Measurements from ENCODE around the gene CNKSR3. TPM values are rescaled to one million over a fixed set of nuclear protein-coding genes. Genes with fewer than 3 reads are reported as not detected.
A peak's percentile ranks its signal among the peaks of the same experiment; 100 is the strongest.

The CNKSR3 gene
- total and polyA plus RNA-seq, 8 donors, result 1.2 to 40.0 (median 6.2) TPM

- Histone ChIP-seq H3K4me1 (peaks cover 0 to 18% (median 0%) of the 10 kb centered on the region in 4 donors), H3K9me3 (no peaks in the 10 kb centered on the region), H3K36me3 (no peaks in the 10 kb centered on the region), H3K27ac (no peak overlapping the region), H3K27me3 (no peaks in the 10 kb centered on the region), H3K4me3 (no peak overlapping the region)
- intact Hi-C loops (cut with DNase I; ENCODE audit: low total_unique reads), result no loop called here
- peak in 1 of 2 donors; percentile 46 for DNase-seq
- WGBS, 5 donors, result 47 to 60% (median 52%) methylated on average over 10 of the region's 10 CpGs
- TF ChIP-seq EP300 (IDR thresholded peaks at IDR 0.05), result no peak
- no peak for TF ChIP-seq POLR2AphosphoS5 (IDR thresholded peaks at IDR 0.05)
- no peak for TF ChIP-seq CTCF (IDR thresholded peaks at IDR 0.05)
- no peak for TF ChIP-seq POLR2A (IDR thresholded peaks at IDR 0.05)
Observed at GRCh38 chr6:154359161-154359574, 151.3 kb downstream of the CNKSR3 start.

GRCh38 chr6:154358019-154358545 is 152.4 kb downstream of the CNKSR3 start:
- intact Hi-C loops (cut with DNase I; ENCODE audit: low total_unique reads), result no loop called here
- H3K27ac ChIP-seq, result no peak overlapping the region
- DNase-seq, result no peak
- no peaks in the 10 kb centered on the region for H3K9me3 ChIP-seq
- H3K27me3 ChIP-seq, result no peaks in the 10 kb centered on the region
- TF ChIP-seq EP300 (IDR thresholded peaks at IDR 0.05) (no peak), POLR2AphosphoS5 (IDR thresholded peaks at IDR 0.05) (no peak), POLR2A (IDR thresholded peaks at IDR 0.05) (no peak), CTCF (IDR thresholded peaks at IDR 0.05) (no peak)
- peaks cover 0 to 18% (median 0%) of the 10 kb centered on the region in 4 donors for H3K4me1 ChIP-seq
- no peak overlapping the region for H3K4me3 ChIP-seq
- H3K36me3 ChIP-seq, result no peaks in the 10 kb centered on the region
- 85 to 92% (median 89%) methylated on average over 5 of the region's 5 CpGs for whole genome bisulfite sequencing, 5 donors

GRCh38 chr6:154356690-154357089 is 153.8 kb downstream of the CNKSR3 start, which contains the start of gene IPCEF1:
IPCEF1 (minus strand) TSS chr6:154356803; CDS start chr6:154265947, 90,856 bp downstream.
- peaks cover 0 to 18% (median 0%) of the 10 kb centered on the region in 4 donors for H3K4me1 ChIP-seq
- H3K36me3 ChIP-seq, result no peaks in the 10 kb centered on the region
- no peaks in the 10 kb centered on the region for H3K27me3 ChIP-seq
- H3K27ac ChIP-seq, result peak within 1 kb of the TSS in 3 of 5 donors; percentile 4 to 64 (median 41)
- 73 to 81% (median 79%) methylated on average over 3 of the region's 3 CpGs for WGBS, 5 donors
- peak in 1 of 2 donors; percentile 16 for DNase-seq
- no peak within 1 kb of the TSS for H3K4me3 ChIP-seq
- no peak for TF ChIP-seq POLR2AphosphoS5 (IDR thresholded peaks at IDR 0.05)
- TF ChIP-seq EP300 (IDR thresholded peaks at IDR 0.05), result no peak
- no peak for TF ChIP-seq POLR2A (IDR thresholded peaks at IDR 0.05)
- TF ChIP-seq CTCF (IDR thresholded peaks at IDR 0.05), result no peak
- intact Hi-C loops (cut with DNase I; ENCODE audit: low total_unique reads), result no loop called here
- H3K9me3 ChIP-seq, result no peaks in the 10 kb centered on the region

- no peak for TF ChIP-seq POLR2AphosphoS5 (IDR thresholded peaks at IDR 0.05)
- intact Hi-C loops (cut with DNase I; ENCODE audit: low total_unique reads), result no loop called here
- no peak for DNase-seq
- no peaks in the 10 kb centered on the region for H3K27me3 ChIP-seq
- H3K36me3 ChIP-seq, result no peaks in the 10 kb centered on the region
- peak overlapping the region in 3 of 5 donors; percentile 4 to 64 (median 41) for H3K27ac ChIP-seq
- H3K9me3 ChIP-seq, result no peaks in the 10 kb centered on the region
- no peak overlapping the region for H3K4me3 ChIP-seq
- H3K4me1 ChIP-seq, result peaks cover 0 to 18% (median 0%) of the 10 kb centered on the region in 4 donors
- WGBS, 5 donors, result 80 to 100% (median 91%) methylated on average over 2 of the region's 2 CpGs
Observed at GRCh38 chr6:154356113-154356512, 154.4 kb downstream of the CNKSR3 start.

- Histone ChIP-seq H3K27ac (peak overlapping the region in 1 of 5 donors; percentile 64), H3K36me3 (no peaks in the 10 kb centered on the region), H3K9me3 (no peaks in the 10 kb centered on the region), H3K4me3 (no peak overlapping the region), H3K4me1 (peaks cover 0 to 18% (median 0%) of the 10 kb centered on the region in 4 donors), H3K27me3 (no peaks in the 10 kb centered on the region)
- DNase-seq, result no peak
- WGBS, 5 donors, result 81 to 93% (median 87%) methylated on average over 8 of the region's 8 CpGs
- TF ChIP-seq CTCF (IDR thresholded peaks at IDR 0.05), result no peak
- intact Hi-C loops (cut with DNase I; ENCODE audit: low total_unique reads), result no loop called here
Observed at GRCh38 chr6:154354265-154354777, 156.2 kb downstream of the CNKSR3 start.
